ENCODE measurements around the gene SLC16A2.

GRCh38 chrX:74500555-74500954, 79.3 kb downstream of the SLC16A2 start:
- TF ChIP-seq CTCF (IDR thresholded peaks at IDR 0.05; ENCODE audit: insufficient read depth, low read length, poor library complexity, severe bottlenecking) (no peak), EZH2phosphoT487 (conservative IDR thresholded peaks at IDR 0.05; ENCODE audit: low read length) (no peak)
